Chondrocyte (in vitro differentiated cells): ENCODE results near the gene SBF2. TPM values are rescaled to one million over a fixed set of nuclear protein-coding genes. Genes with fewer than 3 reads are reported as not detected.

Source experiments
- DNase-seq: peaks from one replicate; pipeline ENCODE4 v3.0.0; 2021; ENCODE audit warnings: mixed read lengths, low spot score
- H3K27ac Mint-ChIP-seq: one replicate; pipeline ENCODE4 v1.8.0; 2021; ENCODE audit warnings: mild to moderate bottlenecking, moderate library complexity, mixed read lengths; ENCODE audit not compliant: unreplicated experiment
- H3K27me3 Mint-ChIP-seq: 2 replicates; pipeline ENCODE4 v1.8.0; 2021; ENCODE audit warnings: low read depth, mixed read lengths
- H3K36me3 Mint-ChIP-seq: 2 replicates; pipeline ENCODE4 v1.8.0; 2021; ENCODE audit warnings: low read depth, mixed read lengths
- H3K4me1 Mint-ChIP-seq: 2 replicates; pipeline ENCODE4 v1.8.0; 2021; ENCODE audit warnings: low read depth, mild to moderate bottlenecking, mixed read lengths
- H3K4me3 Mint-ChIP-seq: one replicate; pipeline ENCODE4 v1.8.0; 2021; ENCODE audit warnings: mild to moderate bottlenecking, moderate library complexity, mixed read lengths; ENCODE audit not compliant: unreplicated experiment
- H3K9me3 Mint-ChIP-seq: 2 replicates; pipeline ENCODE4 v1.8.0; 2021; ENCODE audit warnings: low read depth, mixed read lengths
- CTCF ChIP-seq: fragments of 200-600 bp; sonication (generic); IDR thresholded peaks from 2 replicates; pipeline ENCODE4 v1.5.0; 2021; ENCODE audit warnings: antibody characterized with exemption, mild to moderate bottlenecking, moderate library complexity
- total RNA-seq: library from RNA; stranded (reverse); gene quantifications from 3 replicates; pipeline ENCODE4 v1.2.1, GENCODE V29; 2021

Gene SBF2
- total RNA-seq, 1 donor from 2014 or later, result 44.5 TPM

- Mint-ChIP-seq H3K27ac (peak overlapping the region; percentile 78), H3K36me3 (no peaks in the 10 kb centered on the region), H3K27me3 (no peaks in the 10 kb centered on the region), H3K4me1 (peaks cover 53% of the 10 kb centered on the region), H3K9me3 (no peaks in the 10 kb centered on the region), H3K4me3 (no peak overlapping the region)
- no peak for DNase-seq
- TF ChIP-seq CTCF, result no peak
Measured at GRCh38 chr11:10329356-10329755, 35.3 kb upstream of the SBF2 start.

GRCh38 chr11:10328314-10329098 is 34.5 kb upstream of the SBF2 start:
- Mint-ChIP-seq H3K36me3 (no peaks in the 10 kb centered on the region), H3K4me3 (no peak overlapping the region), H3K4me1 (peaks cover 60% of the 10 kb centered on the region), H3K9me3 (no peaks in the 10 kb centered on the region), H3K27ac (peak overlapping the region; percentile 78), H3K27me3 (no peaks in the 10 kb centered on the region)
- no peak for TF ChIP-seq CTCF
- no peak for DNase-seq

GRCh38 chr11:10327254-10327653 is 33.2 kb upstream of the SBF2 start:
- DNase-seq, result no peak
- H3K4me1 Mint-ChIP-seq, result peaks cover 72% of the 10 kb centered on the region

GRCh38 chr11:10326012-10326964 is 32.3 kb upstream of the SBF2 start:
- Mint-ChIP-seq H3K36me3 (no peaks in the 10 kb centered on the region), H3K27ac (peak overlapping the region; percentile 85), H3K27me3 (no peaks in the 10 kb centered on the region), H3K9me3 (no peaks in the 10 kb centered on the region), H3K4me3 (no peak overlapping the region), H3K4me1 (peaks cover 77% of the 10 kb centered on the region)
- DNase-seq, result no peak
- no peak for TF ChIP-seq CTCF

More at GRCh38 chr11:10327254-10327653, 33.2 kb upstream of the SBF2 start:
- H3K9me3 Mint-ChIP-seq, result no peaks in the 10 kb centered on the region
- H3K27me3 Mint-ChIP-seq, result no peaks in the 10 kb centered on the region
- H3K36me3 Mint-ChIP-seq, result no peaks in the 10 kb centered on the region
- TF ChIP-seq CTCF, result no peak
- H3K27ac Mint-ChIP-seq, result no peak overlapping the region
- no peak overlapping the region for H3K4me3 Mint-ChIP-seq
